Thyroid gland (tissue), 4 donors: Measurements from ENCODE around the gene PMM2.

ENCODE experiments used
- POLR2A ChIP-seq, 2 donors: fragments of 450-650 bp; IDR thresholded peaks; one replicate each; pipeline ENCODE4 v1.6.1; 2017; ENCODE audit warnings: antibody characterized with exemption in 2 of 2, mild to moderate bottlenecking in 2 of 2, moderate library complexity in 1 of 2
- TF ChIP-seq, protein P1 (sequence below), 6 experiments: fragments of 200-600 bp in 3 of 6; fragments of 450-650 bp in 3 of 6; sonication (generic) in 3 of 6; IDR thresholded peaks; one replicate each; pipeline ENCODE4 v1.5.1; 2016 to 2019; ENCODE audit warnings: antibody characterized with exemption in 6 of 6, mild to moderate bottlenecking in 2 of 6, inconsistent platforms in 1 of 6, moderate library complexity in 1 of 6

DNA sequence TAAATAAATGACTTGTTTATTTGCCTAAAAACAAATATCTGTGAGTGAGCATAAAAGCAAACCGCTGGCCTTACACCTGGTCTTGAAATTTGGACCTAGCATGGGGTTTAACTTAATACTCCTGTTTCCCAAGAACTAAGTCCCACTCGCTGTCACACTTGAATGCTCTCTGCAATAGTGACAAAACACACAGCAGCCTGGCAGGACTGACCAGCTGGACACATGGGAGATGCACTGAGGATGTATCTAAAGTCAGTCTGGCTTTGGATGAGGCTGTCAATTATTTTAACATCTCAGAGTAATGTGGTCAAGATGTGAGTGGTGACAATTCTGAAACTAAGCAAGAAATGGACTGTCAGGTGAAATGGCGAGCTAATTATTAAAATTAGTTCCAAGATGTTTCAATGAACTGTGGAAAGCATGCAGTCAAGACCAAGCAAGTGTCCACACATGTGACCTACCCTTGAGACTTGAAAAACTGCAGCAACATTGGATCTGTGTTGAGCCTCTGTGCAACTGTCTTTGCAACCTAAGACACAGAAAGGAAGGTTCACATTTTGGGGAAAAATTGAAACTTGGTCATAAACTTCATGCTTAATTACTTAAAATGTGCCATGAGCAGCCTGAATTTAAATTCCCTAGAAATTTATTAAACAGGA, 101.2 kb downstream of the PMM2 start:
- TF ChIP-seq, protein P1, sequence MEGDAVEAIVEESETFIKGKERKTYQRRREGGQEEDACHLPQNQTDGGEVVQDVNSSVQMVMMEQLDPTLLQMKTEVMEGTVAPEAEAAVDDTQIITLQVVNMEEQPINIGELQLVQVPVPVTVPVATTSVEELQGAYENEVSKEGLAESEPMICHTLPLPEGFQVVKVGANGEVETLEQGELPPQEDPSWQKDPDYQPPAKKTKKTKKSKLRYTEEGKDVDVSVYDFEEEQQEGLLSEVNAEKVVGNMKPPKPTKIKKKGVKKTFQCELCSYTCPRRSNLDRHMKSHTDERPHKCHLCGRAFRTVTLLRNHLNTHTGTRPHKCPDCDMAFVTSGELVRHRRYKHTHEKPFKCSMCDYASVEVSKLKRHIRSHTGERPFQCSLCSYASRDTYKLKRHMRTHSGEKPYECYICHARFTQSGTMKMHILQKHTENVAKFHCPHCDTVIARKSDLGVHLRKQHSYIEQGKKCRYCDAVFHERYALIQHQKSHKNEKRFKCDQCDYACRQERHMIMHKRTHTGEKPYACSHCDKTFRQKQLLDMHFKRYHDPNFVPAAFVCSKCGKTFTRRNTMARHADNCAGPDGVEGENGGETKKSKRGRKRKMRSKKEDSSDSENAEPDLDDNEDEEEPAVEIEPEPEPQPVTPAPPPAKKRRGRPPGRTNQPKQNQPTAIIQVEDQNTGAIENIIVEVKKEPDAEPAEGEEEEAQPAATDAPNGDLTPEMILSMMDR (IDR thresholded peaks at IDR 0.05), result no peak
- no peak for TF ChIP-seq POLR2A (IDR thresholded peaks at IDR 0.05)
